ENCODE results near the gene DQX1.

- TF ChIP-seq CTCF (IDR thresholded peaks at IDR 0.05) (no peak), POLR2A (IDR thresholded peaks at IDR 0.05) (no peak)
These were observed 53.1 kb downstream of the DQX1 start for GRCh38 chr2:74472945-74473258.
